GM23338 (cell line): ENCODE data around the gene ACO2.

Experiments used
- EZH2phosphoT487 ChIP-seq: fragments of 200-600 bp; sonication (generic); IDR thresholded peaks from one replicate; pipeline ENCODE4 v1.8.1; 2018; ENCODE audit warnings: antibody characterized with exemption; ENCODE audit not compliant: unreplicated experiment
- REST ChIP-seq: IDR thresholded peaks from one replicate; pipeline ENCODE4 v1.6.1; 2018; ENCODE audit warnings: antibody characterized with exemption; ENCODE audit not compliant: unreplicated experiment
- ZNF331 ChIP-seq: fragments of 250-450 bp; sonication (Bioruptor Pico); IDR thresholded peaks from 2 replicates; pipeline ENCODE4 v1.5.0; 2020; ENCODE audit warnings: low read depth, mild to moderate bottlenecking, moderate library complexity

GRCh38 chr22:41537203-41537602 is 68.3 kb downstream of the ACO2 start:
- TF ChIP-seq EZH2phosphoT487 (no peak), REST (no peak), ZNF331 (CRISPR knock-in tag) (no peak)
